Heart left ventricle (tissue), 16 donors: ENCODE results near the gene ROPN1L. TPM values are rescaled to one million over a fixed set of nuclear protein-coding genes. Genes with fewer than 3 reads are reported as not detected.

ENCODE experiments used
- ATAC-seq, 4 donors: fragments of 200-7000 bp; cut with Tn5 transposase; one replicate each; pipeline ENCODE4 v1.9.1; 2020 to 2022; ENCODE audit warnings: moderate library complexity in 4 of 4, mild to moderate bottlenecking in 3 of 4, moderate number of reproducible peaks in 1 of 4
- DNase-seq, 5 donors: peaks; one replicate each; pipeline ENCODE4 v3.0.0-alpha.2; 2020
- H3K27ac ChIP-seq, 12 donors: fragments of 200-600 bp; sonication (generic) in 4 of 12; one replicate each; pipeline versions ENCODE4 v1.5.0 to v1.8.0; 2016 to 2022; ENCODE audit warnings: mild to moderate bottlenecking in 2 of 12
- H3K27me3 ChIP-seq, 9 donors: fragments of 200-600 bp; sonication (generic) in 2 of 9; one replicate each; pipeline versions ENCODE4 v1.5.1 to v1.8.0; 2016 to 2022; ENCODE audit warnings: mild to moderate bottlenecking in 3 of 9
- H3K36me3 ChIP-seq, 9 donors: fragments of 200-600 bp; sonication (generic) in 2 of 9; one replicate each; pipeline versions ENCODE4 v1.5.0 to v1.8.0; 2018 to 2022; ENCODE audit warnings: mild to moderate bottlenecking in 2 of 9
- H3K4me1 ChIP-seq, 12 donors: fragments of 200-600 bp; sonication (generic) in 4 of 12; one replicate each; pipeline versions ENCODE4 v1.5.0 to v1.8.0; 2016 to 2022; ENCODE audit warnings: mild to moderate bottlenecking in 3 of 12
- H3K4me3 ChIP-seq, 12 donors: fragments of 200-600 bp; sonication (generic) in 4 of 12; one replicate each; pipeline versions ENCODE4 v1.5.0 to v1.8.0; 2017 to 2022; ENCODE audit warnings: mild to moderate bottlenecking in 9 of 12, moderate library complexity in 4 of 12
- H3K9me3 ChIP-seq, 12 donors: fragments of 200-600 bp; sonication (generic) in 4 of 12; one replicate each; pipeline versions ENCODE4 v1.5.0 to v1.8.0; 2016 to 2022; ENCODE audit warnings: mild to moderate bottlenecking in 1 of 12
- CTCF ChIP-seq, 12 donors: fragments of 200-600 bp; sonication (generic) in 4 of 12; IDR thresholded peaks; one replicate each; pipeline versions ENCODE4 v1.5.0 to v1.8.0; 2018 to 2022; ENCODE audit warnings: antibody characterized with exemption in 12 of 12, mild to moderate bottlenecking in 5 of 12
- POLR2A ChIP-seq, 2 donors: fragments of 450-650 bp; IDR thresholded peaks; one replicate each; pipeline ENCODE4 v1.6.1; 2017; ENCODE audit warnings: antibody characterized with exemption in 2 of 2, mild to moderate bottlenecking in 2 of 2, moderate library complexity in 2 of 2
- WGBS, 4 donors: extraction: QIAGEN DNeasy Blood & Tissue Kit in 2 of 4; methylation state at CpG; one replicate each; pipeline versions ENCODE4 v1.1.5 to v1.1.7; 2013 to 2018; 5-methylcytosine and 5-hydroxymethylcytosine counted together
- intact Hi-C, 10 donors: fragments of 100-400 bp; cut with DNase I; formaldehyde crosslinking; loops; one replicate each; pipeline versions ENCODE4 v1.11.1 to v1.14.2; 2022
- polyA plus RNA-seq, 2 donors: library from polyadenylated mRNA; stranded (reverse); fragments of 200-250 nt; gene quantifications; one replicate each; pipeline ENCODE4 v1.2.3, GENCODE V29; 2013
- total RNA-seq, 9 donors: library from RNA; depleted of rRNA in 2 of 9; stranded (reverse); fragments of >200 nt in 2 of 9; fragmentation: NEBNext Ultra II Directional in 3 of 9; extraction: Animal tissue kit (Norgen Biotek cat#: 25700) in 3 of 9; gene quantifications; one replicate each; pipeline versions ENCODE4 v1.1.0 to v1.2.4, GENCODE V29; 2016 to 2023
- donor health status: ischemic (EF 13 %, LVEDD 7.1; RV severe dilation, severe dysfunction).
- donor health status: healthy with polysubstance abuse.
- donor health status: DM: no; HTN: yes; CAD: no.
- donor health status: DM: no; HTN: no; CAD: no.
- donor health status: ischemic (EF 25% LVEDD 6.9; RV normal size, moderate dysfunction).
- donor health status: ischemic (EF 25% LVEDD 5.7; RV mildly dilated, moderate dysfunction).
- donor health status: healthy.
- donor health status: DM: yes; HTN: yes; CAD: no.
- donor health status: ischemic (EF 35%, LVEDD 5.7; RV mildly dilated, moderate dysfunction).
- donor health status: nonischemic (EF 11% LVEDD 7.7; RV severe dilation, severe dysfunction).
- donor health status: DM: yes; HTN: yes; CAD: no.
- donor health status: PGD.
- donor health status: ischemic (EF 29% LVEDD 5.4; RV normal size, mild dysfunction).
- donor health status: nonischemic (EF 23%, LVEDD 6.1; RV moderate dilation, normal function).

The ROPN1L gene
- total and polyA plus RNA-seq, 11 donors, result 0.14 to 0.81 (median 0.46) TPM; not detected in 4

- no peaks in the 10 kb centered on the region for H3K4me1 ChIP-seq
- no peak overlapping the region for H3K4me3 ChIP-seq
- no peaks in the 10 kb centered on the region for H3K27me3 ChIP-seq
- WGBS, 4 donors, result 93 to 95% (median 94%) methylated on average over 5 of the region's 5 CpGs
- intact Hi-C loops, result no loop called here
- DNase-seq (no peak), ATAC-seq (no peak)
- TF ChIP-seq POLR2A (IDR thresholded peaks at IDR 0.05), result no peak
- TF ChIP-seq CTCF (IDR thresholded peaks at IDR 0.05), result no peak
- no peak overlapping the region for H3K27ac ChIP-seq
- no peaks in the 10 kb centered on the region for H3K9me3 ChIP-seq
- peaks cover 0 to 100% (median 100%) of the 10 kb centered on the region in 9 donors for H3K36me3 ChIP-seq
These were observed 30.3 kb upstream of the ROPN1L start for GRCh38 chr5:10411336-10411735.

- DNase-seq (no peak), ATAC-seq (no peak)
- no peak overlapping the region for H3K27ac ChIP-seq
- intact Hi-C loops, result no loop called here
- no peaks in the 10 kb centered on the region for H3K27me3 ChIP-seq
- H3K36me3 ChIP-seq, result peaks cover 2 to 100% (median 96%) of the 10 kb centered on the region in 9 donors
- no peaks in the 10 kb centered on the region for H3K9me3 ChIP-seq
- TF ChIP-seq CTCF (IDR thresholded peaks at IDR 0.05) (no peak), POLR2A (IDR thresholded peaks at IDR 0.05) (no peak)
- H3K4me1 ChIP-seq, result peaks cover 0 to 17% (median 0%) of the 10 kb centered on the region in 12 donors
- WGBS, 4 donors, result 87 to 98% (median 96%) methylated on average over 3 of the region's 3 CpGs
- H3K4me3 ChIP-seq, result no peak overlapping the region
These were observed 24.8 kb upstream of the ROPN1L start for GRCh38 chr5:10416868-10417267.

GRCh38 chr5:10418654-10419345 is 22.9 kb upstream of the ROPN1L start:
- no peak overlapping the region for H3K27ac ChIP-seq
- peaks cover 2 to 98% (median 89%) of the 10 kb centered on the region in 9 donors for H3K36me3 ChIP-seq
- no peak for DNase-seq
- H3K4me3 ChIP-seq, result no peak overlapping the region
- H3K4me1 ChIP-seq, result peaks cover 0 to 31% (median 0%) of the 10 kb centered on the region in 12 donors
- no peak for TF ChIP-seq CTCF (IDR thresholded peaks at IDR 0.05)
- WGBS, 4 donors, result 92 to 98% (median 96%) methylated on average over 4 of the region's 4 CpGs
- ATAC-seq, result no peak
- no peaks in the 10 kb centered on the region for H3K9me3 ChIP-seq
- intact Hi-C loops, result no loop called here
- no peaks in the 10 kb centered on the region for H3K27me3 ChIP-seq

GRCh38 chr5:10420468-10420867 is 21.2 kb upstream of the ROPN1L start:
- no peak overlapping the region for H3K4me3 ChIP-seq
- ATAC-seq (no peak), DNase-seq (no peak)
- H3K4me1 ChIP-seq, result peaks cover 0 to 31% (median 0%) of the 10 kb centered on the region in 12 donors
- peak overlapping the region in 1 of 12 donors; percentile 17 for H3K27ac ChIP-seq
- peaks cover 2 to 98% (median 89%) of the 10 kb centered on the region in 9 donors for H3K36me3 ChIP-seq
- TF ChIP-seq CTCF (IDR thresholded peaks at IDR 0.05) (no peak), POLR2A (IDR thresholded peaks at IDR 0.05) (no peak)
- intact Hi-C loops, result loop anchor here in 7 of 10 donors (5.0 to 10.0 kb wide), 6 partner anchors 66 to 138 kb away; partner anchors contain the start of gene MARCHF6 (in 1 of the 7)
- no peaks in the 10 kb centered on the region for H3K27me3 ChIP-seq
- H3K9me3 ChIP-seq, result no peaks in the 10 kb centered on the region
- WGBS, 4 donors, result 81 to 93% (median 88%) methylated on average over 2 of the region's 2 CpGs
